Hematopoietic multipotent progenitor cell treated with erythropoietin and hydrocortisone succinate and interleukin-3 and kit ligand, for 6 days (in vitro differentiated cells): ENCODE data around the gene TPCN1.

Experiments
- DNase-seq: peaks from one replicate; pipeline ENCODE4 v3.0.0-alpha.2; 2015

The TPCN1 gene

DNA sequence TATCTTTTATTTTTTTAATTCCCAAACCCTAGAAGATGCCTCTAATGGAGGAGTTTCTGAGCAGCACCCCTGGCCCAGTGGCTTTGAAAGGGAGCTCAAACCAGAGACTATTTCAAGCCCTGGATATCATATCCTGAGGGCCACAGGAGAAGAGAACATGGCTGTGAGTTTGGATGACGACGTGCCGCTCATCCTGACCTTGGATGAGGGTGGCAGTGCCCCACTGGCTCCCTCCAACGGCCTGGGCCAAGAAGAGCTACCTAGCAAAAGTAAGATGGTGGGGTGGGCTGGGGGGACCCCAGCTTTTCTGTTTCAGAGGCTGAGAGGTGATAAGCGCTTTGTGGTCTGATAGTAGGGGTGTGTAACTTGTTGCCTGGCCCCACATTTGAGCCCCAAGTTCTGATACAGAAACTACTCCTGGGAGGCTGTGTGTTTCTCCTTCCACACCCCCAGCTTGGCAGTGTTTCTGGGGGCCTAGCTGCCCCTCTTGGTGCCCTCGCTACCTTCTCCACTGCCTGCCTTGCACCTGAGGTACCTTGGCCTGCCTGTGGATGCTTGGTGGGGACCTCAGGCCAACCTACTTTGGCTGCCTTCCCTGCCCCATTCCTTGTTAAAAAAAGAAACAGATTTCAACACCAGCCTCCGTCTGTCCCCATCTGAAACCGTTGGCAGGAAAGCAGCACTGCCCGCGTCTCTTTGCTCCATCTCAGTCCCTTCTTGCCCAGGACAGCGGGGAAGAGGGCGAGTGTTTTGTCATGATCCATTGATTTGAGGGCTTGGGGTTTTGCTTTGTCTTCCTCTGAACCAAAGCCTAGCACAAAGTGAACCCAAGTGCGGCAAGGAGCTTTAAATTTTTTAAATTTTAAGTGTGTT lies 5.7 kb downstream of the TPCN1 start:
- peak; percentile 86 for DNase-seq

DNA sequence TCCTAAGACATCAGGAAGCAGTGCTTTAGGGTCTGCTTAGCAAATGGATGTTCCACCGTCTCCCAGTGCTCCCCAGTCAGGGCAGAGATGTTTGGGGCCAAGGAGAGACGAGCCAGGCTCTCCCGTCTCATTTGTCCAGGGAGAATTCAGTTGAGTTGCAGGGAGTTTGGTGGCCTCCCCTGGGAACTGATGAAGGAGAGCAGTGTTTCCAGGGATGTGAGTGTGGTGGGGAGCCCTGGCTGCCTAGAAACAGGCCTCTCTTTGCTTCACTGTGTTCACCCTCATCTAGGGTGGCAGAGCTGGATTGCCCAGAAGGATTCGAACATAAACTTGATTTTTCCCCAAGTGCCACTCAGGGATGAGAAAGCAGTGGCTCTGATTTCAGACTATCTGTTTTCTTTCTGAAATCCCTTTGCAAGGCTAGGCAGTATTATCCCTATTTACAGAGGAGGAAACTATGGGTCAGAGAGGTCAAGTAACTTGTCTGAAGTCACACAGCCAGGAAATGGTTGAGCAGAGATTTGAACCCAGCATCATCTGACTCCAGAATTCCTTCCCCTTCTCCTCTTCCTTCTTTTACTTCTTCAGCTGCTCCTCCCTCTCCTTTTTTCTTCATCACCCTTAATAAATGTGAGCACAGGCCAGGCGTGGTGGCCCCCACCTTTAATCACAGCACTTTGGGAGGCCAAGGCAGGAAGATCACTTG lies 6.6 kb downstream of the TPCN1 start:
- no peak for DNase-seq

DNA sequence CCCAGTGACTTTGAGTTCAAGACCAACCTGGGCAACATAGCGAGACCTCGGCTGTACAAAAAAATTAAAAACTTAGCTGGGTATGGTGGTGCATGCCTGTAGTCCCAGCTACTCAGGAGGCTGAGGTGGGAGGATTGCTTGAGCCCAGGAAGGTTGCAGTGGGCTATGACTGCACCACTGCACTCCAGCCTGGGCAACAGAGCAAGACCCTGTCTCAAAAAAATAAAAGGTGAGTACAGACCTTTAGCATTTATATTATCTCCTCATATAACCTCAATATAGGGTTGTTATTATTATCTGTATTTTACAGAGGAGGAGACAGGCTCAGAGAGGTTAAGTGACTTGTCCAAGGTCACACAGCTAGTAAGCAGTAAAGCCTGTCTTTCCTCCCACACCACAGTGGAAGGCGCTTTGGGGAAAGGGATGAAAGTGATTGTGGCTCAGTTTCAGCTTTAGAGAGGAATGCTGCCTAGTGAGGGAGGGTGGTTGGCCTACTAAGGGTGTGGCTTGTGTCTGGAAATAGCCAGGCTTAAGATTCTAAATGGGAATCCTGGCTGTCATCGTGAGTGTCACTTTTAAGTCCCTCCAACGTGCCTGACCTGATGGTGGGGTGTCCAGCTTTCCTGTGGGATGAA lies 7.2 kb downstream of the TPCN1 start:
- no peak for DNase-seq

DNA sequence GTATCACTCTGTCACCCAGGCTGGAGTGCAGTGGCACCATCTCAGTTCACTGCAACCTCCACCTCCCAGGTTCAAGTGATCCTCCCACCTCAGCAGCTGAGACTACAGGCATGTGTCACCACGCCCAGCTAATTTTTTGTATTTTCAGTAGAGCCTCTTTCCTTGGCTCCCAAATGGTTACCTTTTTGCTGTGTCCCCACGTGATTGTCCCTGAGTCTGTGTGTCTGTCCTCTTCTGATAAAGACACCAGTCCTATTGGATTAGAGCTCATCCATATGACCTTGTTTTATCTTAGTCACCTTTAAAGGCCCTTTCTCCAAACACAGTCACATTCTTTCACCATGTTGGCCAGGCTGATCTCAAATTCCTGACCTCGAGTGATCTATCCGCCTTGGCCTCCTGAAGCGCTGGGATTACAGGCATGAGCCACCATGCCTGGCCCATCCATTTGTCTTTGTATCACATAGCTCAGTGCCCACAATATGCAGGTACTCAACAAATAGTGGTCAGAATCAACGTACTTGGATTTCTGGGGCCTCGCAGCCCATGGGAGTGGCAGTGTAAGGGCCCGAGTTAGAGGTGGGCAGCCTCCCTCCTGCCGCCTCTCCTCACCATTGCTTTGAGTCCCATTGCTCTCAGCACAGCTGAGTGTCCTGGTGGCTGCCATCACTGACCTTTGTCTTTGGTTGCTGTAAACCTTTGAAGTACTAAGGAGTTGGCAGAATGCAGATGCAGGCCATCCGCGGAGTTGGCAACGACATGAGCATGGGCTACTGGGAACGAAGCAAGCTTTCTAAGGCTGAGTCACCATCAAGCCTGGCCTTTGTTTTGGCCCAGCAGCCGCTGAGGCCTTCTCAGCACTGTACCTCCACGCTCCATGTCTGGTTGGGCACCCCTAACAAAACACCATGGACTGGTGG lies 9.3 kb downstream of the TPCN1 start:
- peak; percentile 77 for DNase-seq

DNA sequence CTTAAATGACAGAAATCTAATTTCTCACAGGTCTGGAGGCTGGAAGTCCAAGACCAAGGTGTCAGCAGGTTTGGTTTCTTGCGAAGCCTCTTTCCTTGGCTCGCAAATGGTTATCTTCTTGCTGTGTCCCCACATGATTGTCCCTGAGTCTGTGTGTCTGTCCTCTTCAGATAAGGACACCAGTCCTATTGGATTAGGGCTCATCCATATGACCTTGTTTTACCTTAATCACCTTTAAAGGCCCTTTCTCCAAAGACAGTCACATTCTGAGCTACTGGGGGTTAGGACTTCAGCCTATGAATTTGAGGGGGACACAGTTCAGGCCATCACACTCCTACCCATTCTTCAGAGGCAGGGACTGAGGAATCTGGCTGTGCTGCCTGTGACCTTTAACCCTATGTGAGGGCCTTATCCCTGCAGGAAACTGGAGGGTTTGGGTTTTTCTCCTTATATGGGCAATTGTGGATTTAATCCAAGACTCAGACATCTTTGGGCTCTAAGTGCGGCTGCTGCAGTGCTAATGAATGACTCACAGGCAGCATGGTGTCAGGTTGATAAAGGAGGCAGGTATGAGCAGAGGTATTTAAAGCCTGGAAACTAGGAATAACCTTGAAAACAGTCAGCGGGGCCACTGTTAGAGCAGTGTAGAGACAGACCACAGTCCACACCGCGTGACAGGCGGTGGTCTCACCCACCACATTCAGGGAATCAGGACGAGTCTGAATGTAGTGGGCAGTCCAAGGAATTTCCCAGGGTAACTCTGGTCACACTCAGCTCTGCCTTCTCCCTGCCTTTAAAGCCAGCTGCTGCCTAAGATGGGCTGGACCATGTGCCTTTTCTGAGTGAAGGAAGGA lies 10.2 kb downstream of the TPCN1 start:
- DNase-seq, result peak; percentile 70

DNA sequence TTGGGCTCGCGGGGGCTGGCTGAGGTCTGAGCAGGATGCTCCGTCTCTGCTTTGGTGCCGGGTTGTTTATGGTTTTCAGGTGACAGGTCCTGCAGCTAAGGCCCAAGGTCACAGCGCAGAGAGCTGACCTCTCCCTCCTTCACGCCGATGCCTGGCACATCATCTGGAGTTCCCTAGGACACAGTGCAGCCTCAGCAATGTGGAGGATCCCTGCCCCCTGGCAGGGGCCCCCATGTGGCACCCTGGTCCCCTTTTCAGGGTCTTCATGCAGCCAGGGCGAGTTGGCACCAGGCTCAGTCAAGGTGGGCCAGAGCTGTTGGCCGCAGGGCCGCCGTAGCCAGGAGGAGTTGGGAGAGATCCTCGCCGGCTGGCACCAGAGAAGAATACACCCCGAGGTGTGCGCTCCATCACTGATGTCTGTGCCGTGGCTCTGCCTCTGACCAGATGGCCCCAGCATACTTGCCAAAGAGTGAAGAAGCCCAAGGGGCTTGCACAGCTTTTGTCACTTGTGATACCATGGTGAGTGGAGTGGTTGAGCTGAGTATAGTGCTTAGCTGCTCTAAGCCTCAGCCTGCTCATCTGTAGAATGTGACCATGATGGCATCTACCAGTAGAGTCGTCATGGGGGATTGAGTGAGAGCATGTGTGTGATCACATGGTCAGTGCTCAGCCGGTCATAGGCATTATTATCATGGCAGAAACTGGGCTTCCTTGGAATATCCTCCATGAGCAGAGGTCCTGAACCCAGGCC lies 11.0 kb downstream of the TPCN1 start:
- DNase-seq, result no peak

DNA sequence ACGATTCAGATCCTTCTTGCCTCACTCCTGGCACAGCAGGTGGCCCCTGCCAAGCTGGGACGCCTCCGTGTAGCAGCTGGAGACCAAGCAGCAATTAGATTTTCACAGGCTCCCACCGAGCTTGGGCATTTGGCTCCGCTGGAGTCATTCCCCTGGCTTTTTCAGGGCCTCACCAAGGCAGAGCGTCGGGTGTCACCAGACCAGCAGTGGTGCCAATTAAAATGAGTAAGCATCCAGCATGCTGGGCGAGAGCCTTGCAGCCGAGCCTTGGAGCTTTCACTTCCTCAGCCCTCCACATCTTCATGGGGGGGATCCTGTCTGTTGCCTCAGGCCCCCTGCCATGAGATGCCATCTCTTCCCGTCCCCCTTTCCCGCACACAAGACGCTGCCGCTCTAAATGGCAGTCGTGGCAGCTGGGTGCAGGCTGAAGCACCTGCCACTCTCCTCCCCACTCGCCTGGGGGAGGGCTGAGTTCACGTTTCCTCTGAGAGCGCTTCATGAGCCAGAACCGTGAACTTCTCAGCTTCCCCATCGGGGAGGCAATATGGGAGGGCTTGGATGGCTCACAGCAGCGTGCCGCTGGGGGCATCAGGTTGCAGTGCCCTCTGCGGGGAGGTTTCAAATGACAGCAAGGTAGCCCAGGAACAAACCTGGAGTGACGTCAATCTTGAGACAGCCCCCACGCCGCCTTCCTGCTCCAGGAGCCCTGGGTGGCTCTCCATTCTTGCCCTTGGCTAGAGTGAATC lies 11.7 kb downstream of the TPCN1 start:
- peak; percentile 85 for DNase-seq

DNA sequence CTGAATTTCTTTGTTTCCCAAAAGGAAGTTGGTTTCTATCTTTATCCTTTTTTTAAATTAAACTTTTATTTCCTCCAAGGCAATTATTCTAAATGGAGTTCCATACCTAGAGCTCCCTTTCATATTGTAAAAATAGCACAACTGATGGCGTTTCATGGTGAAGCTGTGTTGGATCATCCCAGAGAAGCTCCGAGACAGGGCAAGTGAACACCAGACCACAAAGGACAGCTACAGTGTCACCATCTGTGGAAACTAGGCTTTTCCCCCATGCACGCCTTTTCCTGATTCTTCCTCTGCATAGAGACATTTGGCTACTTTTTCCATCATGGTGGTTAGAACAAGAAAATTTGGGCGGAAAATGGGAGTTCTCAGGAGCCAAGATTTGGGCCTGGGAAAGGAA lies 12.7 kb downstream of the TPCN1 start:
- DNase-seq, result no peak

DNA sequence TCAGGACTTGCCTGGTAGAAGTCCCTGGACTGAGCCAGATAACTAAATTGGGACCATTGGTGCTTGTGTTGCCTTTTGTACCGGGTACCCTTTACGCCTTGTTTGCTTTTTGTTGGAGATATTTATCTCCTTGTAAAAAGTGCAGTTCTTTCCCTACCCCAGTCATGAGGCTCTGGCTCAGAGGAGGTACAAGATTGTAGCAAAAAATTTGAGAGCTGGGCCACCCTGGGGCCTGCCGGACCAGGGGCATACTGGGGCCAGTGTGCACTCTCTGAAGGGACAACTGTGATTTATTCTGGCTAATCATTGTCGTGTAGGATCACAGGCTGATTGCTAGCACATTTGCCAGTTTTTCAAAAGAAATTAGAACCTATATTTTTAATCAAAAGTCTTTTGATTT lies 13.2 kb downstream of the TPCN1 start:
- DNase-seq, result no peak

DNA sequence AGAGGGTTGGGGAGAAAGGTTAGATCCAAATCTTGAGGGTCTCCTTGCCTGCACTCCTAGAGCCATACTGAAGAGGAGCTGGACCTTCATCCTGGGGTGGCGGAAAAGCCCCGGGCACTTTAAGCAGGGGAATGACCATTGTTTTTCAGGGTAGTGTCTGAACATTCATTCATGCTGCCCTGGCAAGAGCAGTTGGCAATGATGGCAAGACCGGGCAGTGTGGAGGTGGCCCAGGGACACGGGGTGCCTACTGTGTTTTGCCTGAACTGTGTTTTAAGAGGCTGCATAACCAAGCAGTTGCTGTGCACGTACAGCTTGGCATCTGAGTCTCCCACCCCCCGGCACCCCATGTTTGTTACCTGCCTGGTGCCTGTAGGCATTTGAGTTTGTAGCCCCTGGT lies 14.7 kb downstream of the TPCN1 start:
- no peak for DNase-seq

DNA sequence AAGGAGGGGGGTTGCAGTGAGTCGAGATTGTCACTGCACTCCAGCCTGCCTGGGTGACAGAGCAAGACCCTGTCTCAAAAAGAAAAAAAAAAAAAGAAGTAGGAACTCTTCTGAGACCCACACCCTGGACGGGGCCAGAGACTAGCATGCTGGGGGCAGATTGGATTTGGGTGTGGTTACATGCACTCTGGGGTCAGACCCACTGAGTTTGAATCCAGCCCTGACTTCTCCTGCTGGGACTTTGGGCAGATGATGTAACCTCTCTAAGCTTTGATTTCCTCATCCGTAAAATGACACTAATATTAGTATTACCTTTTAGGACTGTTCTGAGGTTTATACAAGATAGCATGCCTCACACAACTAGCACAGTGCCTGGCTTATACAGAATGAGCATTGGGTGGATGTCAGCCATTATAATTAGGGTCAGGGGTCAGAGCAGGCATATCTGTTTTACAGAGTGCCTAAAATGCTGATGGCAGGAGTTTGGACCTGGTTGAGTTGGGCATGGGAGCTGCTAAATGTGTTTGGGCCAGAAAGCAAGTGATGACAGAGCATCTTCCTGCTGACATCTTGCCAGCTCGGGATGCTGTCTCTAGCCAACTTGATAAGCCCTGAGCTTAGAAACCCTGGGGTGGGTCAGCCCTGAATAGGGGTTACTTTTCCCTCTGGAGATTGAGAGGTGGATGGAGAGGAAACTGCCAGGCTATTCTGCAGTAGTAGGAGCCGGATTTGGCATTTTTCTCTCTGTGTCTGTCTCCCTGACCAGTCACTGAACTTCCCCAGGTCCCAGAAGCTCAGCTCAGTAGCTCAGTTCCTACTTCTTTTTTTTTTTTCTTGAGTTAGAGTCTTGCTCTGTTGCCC lies 15.5 kb downstream of the TPCN1 start:
- DNase-seq, result peak; percentile 51

DNA sequence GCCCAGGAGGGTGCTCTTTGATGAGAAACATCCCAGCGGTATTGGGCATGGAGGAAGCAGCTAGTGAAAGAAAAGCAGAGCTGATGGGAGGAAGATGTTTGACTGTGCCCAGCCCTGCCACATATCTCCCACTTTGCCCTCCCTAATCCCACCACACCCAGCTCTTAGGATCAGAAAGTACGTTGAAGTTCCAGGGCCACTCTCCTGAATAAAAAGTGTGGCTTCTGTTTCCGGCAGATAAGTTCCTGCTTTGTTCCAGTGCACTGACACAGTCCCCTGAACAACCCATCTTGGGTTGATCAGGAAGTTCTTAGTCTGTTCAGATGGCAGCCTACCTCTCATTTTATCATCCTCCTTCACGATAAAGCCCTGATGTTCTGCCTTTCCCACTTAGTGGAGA lies 16.5 kb downstream of the TPCN1 start:
- DNase-seq, result peak; percentile 90

DNA sequence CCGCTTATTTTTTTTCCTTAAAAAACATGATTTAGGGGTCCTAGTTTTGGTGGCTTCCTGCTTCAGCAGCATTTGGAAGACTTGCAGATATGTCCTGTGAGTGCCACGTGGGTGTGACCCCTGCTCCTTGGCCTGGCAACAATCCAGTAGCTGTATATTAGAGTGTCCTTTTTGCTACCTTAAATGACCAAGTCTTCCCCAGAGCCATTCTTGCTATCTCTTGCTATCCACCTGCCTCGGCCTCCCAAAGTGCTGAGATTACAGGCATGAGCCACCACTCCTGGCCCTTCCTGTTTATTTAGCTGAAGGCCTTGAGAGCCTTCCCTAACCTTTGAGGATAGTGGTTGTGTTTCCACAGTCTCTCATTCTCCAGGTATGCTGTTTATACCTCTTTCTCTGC lies 17.0 kb downstream of the TPCN1 start:
- peak; percentile 78 for DNase-seq

DNA sequence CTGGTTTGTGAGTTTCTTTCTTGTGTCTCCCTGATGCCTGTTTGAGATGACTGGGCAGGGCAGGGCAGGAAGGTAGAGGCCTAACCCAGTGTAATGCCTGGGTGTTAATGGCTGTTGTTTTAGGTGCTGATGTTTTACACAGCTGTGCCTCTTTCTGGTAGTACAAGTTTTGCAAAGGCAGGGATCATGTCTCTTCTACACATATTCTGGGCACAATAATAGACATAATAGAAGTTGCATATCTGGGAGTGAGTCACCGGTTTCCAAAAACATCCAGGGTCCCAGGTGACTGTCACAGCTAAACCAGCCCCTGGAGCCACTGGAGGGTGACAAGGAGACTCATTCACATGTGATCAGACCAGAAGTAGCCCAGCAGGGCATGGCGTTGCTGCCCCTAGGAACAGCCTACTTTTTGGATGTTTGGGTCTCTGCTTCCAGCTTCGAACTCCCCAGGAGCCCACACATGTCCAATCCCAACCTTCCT lies 18.1 kb downstream of the TPCN1 start:
- DNase-seq, result no peak

DNA sequence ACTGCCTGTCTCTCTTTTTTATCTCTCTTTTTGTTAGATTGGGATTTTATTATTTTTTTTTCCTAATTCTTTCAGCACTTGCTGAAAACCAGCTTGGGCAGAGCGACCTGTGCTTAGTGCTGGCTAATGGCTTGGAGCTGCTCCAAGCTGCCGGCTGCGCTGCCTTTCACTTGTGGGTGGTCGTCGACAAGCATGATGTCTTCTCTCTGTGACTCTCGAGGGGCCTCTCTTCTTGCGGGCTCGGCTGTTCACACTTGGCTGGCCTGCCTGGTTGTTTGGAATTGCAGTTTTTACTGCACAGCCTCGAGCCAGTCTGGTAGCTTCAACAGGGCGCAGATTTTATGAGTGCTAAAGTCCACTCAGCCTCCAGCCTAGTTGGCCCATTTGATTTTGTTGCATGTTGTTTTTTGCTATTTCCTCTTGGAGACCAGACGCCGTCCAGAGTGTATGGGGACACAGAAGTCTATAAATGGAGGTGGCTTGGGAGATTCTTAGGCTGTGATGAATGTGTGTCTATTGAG lies 18.6 kb downstream of the TPCN1 start:
- no peak for DNase-seq

DNA sequence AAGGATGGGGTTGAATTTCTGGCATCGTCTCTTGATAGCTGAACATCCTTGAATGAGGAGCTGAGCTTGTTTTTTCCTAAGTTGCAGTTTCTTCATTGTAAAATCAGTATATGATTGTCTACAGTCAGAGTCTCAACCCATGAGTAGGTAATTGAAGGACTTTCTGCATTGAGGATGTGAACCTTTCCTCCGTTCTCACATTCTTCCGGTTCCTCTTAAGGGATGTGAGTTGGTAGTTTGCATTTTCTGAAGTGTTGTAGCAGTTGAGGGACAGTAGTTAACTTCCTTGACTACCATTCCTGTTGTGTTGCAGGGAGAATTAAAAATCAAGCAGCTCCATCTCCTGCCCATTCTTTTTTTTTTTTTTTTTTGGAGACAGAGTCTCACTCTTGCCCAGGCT lies 19.1 kb downstream of the TPCN1 start:
- DNase-seq, result no peak

DNA sequence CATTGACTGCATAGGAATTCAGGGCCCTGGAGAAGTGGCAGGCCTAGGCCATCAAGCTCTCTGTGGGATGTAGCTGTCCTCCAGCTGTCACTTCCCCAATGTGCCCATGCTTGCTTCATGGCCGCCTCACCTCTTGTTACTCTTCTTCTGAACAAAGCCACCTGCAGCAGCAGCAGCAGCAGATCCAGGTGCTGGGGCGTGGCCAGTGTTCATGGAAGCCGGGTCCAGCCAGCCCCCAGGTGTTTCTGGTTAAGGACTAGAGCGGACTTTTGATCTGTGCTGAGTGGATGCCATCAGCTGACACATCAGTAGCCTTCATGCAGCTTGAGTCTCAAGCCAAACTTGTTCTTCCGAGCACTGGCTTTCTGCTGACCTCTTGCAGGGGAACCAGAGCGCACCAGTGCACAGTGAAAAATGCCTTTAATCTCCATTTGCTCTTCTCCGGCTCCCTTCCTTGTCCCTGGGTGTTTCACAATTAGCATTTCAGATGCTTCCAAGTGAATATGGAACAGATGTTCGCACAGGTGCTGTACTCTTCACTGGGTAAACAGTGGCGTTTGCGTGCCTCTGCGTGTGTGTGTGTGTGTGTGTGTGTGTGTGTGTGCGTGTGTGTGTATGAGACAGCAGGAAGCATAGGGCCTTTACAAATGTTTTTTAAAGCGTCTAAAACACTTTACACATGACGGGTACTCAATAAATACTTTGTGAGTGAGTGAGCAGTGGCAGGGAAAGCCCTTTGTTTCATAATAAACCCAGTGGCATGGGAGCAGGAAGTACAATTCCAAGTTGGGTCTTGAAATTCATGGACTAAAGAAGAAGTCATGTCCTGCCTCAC lies 20.1 kb downstream of the TPCN1 start:
- DNase-seq, result no peak

DNA sequence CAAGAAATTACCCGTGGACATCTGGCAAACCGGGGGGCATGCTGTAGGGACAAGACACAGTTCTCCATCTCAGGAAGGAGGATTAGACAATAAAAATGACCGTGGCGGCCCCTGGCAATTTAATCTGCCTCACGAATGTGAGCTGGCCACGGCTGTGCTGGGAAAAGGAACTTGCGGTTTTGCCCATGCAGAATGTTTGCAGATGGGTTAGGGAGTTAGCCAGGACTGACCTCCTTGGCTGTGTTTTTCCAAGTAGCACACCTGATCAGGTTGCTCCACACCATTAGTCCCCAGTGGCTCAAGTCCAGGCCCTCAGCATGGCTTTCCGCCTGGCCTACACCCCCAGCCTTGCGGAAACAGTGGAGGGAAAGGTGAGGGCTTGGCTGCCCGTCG lies 20.8 kb downstream of the TPCN1 start:
- DNase-seq, result no peak
